Loucy (cell line): Measurements from ENCODE around the gene CTRB2.

Source experiments
- CTCF ChIP-seq: fragments of 200-600 bp; sonication (generic); conservative IDR thresholded peaks from 2 replicates; pipeline ENCODE4 v1.5.1; 2014; ENCODE audit warnings: mild to moderate bottlenecking, antibody characterized with exemption, low read length
- EZH2phosphoT487 ChIP-seq: fragments of 200-600 bp; IDR thresholded peaks from 2 replicates; pipeline ENCODE4 v1.6.1; 2018; ENCODE audit warnings: antibody characterized with exemption, mild to moderate bottlenecking, moderate library complexity, borderline replicate concordance

- TF ChIP-seq CTCF (no peak), EZH2phosphoT487 (no peak)
Measured at GRCh38 chr16:75241412-75241811, 34.5 kb upstream of the CTRB2 start.
